GM21423 (cell line): ENCODE results near the gene CAPSL.
"Not testable (repeated sequence)": the region's sequence is repeated elsewhere in the genome, so short reads cannot be mapped to it uniquely, and the experiment has no call there.

Experiments used
- ATAC-seq: cut with Tn5 transposase; IDR thresholded peaks from one replicate; pipeline ENCODE4 v1.9.1; 2021; ENCODE audit warnings: mild to moderate bottlenecking, moderate library complexity; ENCODE audit not compliant: unreplicated experiment

Gene CAPSL

GRCh38 chr5:35938568-35939227 is at the start of gene CAPSL:
CAPSL (minus strand) TSS chr5:35938622; CDS start chr5:35921120, 17,502 bp downstream.
- no peak for ATAC-seq

GRCh38 chr5:35987776-35988175 is 49.4 kb upstream of the CAPSL start:
- ATAC-seq, result no peak

- no peak for ATAC-seq
Observed at GRCh38 chr5:35979715-35980114, 41.3 kb upstream of the CAPSL start.

GRCh38 chr5:35976859-35977258 is 38.4 kb upstream of the CAPSL start:
- ATAC-seq, result not testable (repeated sequence)

GRCh38 chr5:35974570-35974969 is 36.1 kb upstream of the CAPSL start:
- no peak for ATAC-seq

- no peak for ATAC-seq
Observed at GRCh38 chr5:35971878-35972210, 33.4 kb upstream of the CAPSL start.

GRCh38 chr5:35971186-35971877 is 32.9 kb upstream of the CAPSL start:
- no peak for ATAC-seq

GRCh38 chr5:35963381-35963843 is 25.0 kb upstream of the CAPSL start:
- ATAC-seq, result no peak

GRCh38 chr5:35960328-35960727 is 21.9 kb upstream of the CAPSL start:
- no peak for ATAC-seq

- ATAC-seq, result no peak
Observed at GRCh38 chr5:35956429-35956828, 18.0 kb upstream of the CAPSL start.

- ATAC-seq, result no peak
Observed at GRCh38 chr5:35954175-35954574, 15.8 kb upstream of the CAPSL start.

- ATAC-seq, result no peak
Observed at GRCh38 chr5:35947085-35947484, 8.7 kb upstream of the CAPSL start.

- no peak for ATAC-seq
Observed at GRCh38 chr5:35939639-35940038, 1.2 kb upstream of the CAPSL start.

GRCh38 chr5:35926389-35927051 is 11.9 kb downstream of the CAPSL start:
- ATAC-seq, result peak; percentile 61

GRCh38 chr5:35924950-35925722 is 13.3 kb downstream of the CAPSL start:
- ATAC-seq, result peak; percentile 78

- ATAC-seq, result no peak
Observed at GRCh38 chr5:35924122-35924949, 14.1 kb downstream of the CAPSL start.

- ATAC-seq, result no peak
Observed at GRCh38 chr5:35922468-35922867, 16.0 kb downstream of the CAPSL start.

- no peak for ATAC-seq
Observed at GRCh38 chr5:35921930-35922329, 16.5 kb downstream of the CAPSL start.

GRCh38 chr5:35920890-35921289 is 17.5 kb downstream of the CAPSL start:
- no peak for ATAC-seq

GRCh38 chr5:35919191-35919590 is 19.2 kb downstream of the CAPSL start:
- ATAC-seq, result no peak
